HG03064 (cell line): ENCODE data around the gene B4GALNT4.
A peak's percentile ranks its signal among the peaks of the same experiment; 100 is the strongest.
"Not testable (repeated sequence)": the region's sequence is repeated elsewhere in the genome, so short reads cannot be mapped to it uniquely, and the experiment has no call there.

ENCODE experiments used
- ATAC-seq: cut with Tn5 transposase; IDR thresholded peaks from one replicate; pipeline ENCODE4 v1.9.1; 2021; ENCODE audit warnings: low read depth; ENCODE audit not compliant: unreplicated experiment

B4GALNT4 gene

DNA sequence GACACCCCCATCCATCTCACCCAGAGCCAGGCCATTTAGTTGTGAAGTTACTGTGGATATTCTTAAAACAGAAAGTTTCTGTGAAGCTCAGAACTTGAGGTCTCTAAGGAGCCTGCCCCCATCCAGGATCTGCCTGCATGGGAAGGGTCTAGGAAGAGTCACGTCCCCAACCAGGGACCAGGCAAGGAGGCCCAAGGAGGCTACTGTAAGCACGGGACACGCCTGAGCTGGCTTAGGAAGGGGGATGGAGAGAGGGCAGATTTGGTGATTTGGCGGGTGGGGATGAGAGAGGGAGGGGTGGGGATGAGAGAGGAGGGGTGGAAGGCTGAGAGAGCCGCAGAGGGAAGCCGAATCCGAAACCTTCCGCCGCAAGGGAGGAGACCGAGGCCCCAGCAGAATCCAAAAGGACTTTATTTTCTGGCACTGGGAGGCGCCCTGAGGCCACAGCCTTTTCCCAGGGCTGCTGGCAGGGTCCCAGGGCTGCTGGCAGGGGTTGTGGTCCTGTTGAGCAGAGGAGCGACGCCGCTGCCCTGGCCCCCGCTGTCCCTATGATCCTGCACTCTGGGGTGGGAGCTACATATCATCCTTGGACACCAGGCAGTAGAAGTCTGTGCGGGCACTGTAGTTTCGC, 36.1 kb downstream of the B4GALNT4 start:
- no peak for ATAC-seq

- ATAC-seq, result no peak
Measured at GRCh38 chr11:405954-406795, 36.9 kb downstream of the B4GALNT4 start.

GRCh38 chr11:406796-407650, 37.7 kb downstream of the B4GALNT4 start:
- ATAC-seq, result peak; percentile 64

- no peak for ATAC-seq
Measured at GRCh38 chr11:407651-408123, 38.4 kb downstream of the B4GALNT4 start.

DNA sequence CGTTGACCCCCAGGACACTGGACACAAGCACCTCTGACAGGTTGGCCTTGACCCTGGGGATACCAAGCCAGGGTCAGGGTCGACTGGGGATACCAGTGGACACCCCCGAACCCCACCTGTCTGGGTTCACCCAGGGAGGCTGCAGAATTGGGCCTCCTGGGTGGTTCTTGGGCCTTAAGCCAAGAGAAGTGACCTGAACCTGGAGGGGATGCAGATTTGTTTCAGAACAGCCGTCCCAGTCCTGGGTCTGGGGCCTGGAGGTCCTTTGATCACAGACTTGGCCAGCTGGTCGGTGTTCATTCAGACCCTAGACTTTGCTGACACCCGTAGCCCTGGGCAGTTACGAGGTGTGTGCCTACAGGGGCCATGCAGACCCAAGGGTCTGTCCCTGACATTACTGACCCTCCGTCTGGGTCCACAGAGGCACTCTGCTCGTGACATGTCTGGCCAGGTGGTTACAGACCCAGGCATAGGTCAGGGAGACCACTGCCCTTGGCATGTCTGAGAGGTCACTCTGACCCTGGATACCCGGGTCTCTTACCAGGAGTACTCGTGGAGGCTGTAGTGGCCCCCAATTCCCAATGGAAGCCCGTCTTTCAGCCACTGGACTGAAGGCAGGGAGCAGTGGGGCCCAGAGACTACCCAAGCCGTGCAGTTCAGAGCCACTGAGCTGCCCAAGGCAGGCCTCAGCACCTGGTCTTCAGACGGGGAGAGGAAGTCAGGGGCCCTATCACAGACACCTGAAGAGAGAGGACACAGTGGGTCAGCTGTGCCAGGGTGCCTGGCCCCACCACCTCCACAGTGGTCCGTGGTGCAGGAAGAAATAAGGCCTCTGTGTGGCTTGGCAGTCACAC, 39.1 kb downstream of the B4GALNT4 start:
- ATAC-seq, result no peak

DNA sequence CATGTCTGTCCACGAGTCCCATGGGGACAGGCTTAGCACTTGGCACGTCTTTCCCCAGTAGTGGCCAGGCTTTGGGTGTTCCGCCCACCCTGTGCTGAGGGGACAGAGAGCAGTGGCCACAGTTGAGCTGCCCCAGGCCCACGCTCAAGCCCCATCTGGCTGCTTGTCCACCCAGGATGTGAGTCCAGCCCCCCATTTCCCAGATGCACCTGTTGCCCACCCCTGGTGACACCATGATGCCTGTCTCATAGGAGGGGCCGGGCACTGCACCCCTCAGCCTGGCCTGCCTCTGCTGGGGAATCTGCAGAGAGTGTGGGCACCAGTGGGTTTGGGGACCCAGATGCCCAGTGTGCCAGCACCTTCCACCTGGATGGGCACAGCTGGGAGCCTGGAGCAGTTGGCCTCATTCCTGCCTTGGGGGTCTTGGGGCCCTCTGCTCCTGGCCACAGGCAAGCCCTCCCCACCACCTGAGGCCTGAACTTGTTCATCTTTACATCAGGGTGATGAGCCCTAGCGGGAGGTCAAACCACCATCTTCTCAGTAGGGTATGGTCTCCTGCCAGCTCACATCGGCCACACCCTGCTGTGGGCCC, 39.8 kb downstream of the B4GALNT4 start:
- no peak for ATAC-seq

GRCh38 chr11:409600-410483, 40.5 kb downstream of the B4GALNT4 start:
- no peak for ATAC-seq

GRCh38 chr11:410711-411110, 41.4 kb downstream of the B4GALNT4 start:
- not testable (repeated sequence) for ATAC-seq

DNA sequence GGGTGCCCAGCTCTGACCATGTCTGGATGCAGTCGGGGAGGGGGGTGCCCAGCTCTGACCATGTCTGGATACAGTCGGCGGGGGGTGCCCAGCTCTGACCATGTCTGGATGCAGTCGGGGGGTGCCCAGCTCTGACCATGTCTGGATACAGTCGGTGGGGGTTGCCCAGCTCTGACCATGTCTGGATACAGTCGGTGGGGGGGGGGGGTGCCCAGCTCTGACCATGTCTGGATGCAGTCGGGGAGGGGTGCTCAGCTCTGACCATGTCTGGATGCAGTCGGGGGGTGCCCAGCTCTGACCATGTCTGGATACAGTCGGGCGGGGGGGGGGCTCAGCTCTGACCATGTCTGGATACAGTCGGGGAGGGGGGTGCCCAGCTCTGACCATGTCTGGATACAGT, 42.2 kb downstream of the B4GALNT4 start:
- not testable (repeated sequence) for ATAC-seq

DNA sequence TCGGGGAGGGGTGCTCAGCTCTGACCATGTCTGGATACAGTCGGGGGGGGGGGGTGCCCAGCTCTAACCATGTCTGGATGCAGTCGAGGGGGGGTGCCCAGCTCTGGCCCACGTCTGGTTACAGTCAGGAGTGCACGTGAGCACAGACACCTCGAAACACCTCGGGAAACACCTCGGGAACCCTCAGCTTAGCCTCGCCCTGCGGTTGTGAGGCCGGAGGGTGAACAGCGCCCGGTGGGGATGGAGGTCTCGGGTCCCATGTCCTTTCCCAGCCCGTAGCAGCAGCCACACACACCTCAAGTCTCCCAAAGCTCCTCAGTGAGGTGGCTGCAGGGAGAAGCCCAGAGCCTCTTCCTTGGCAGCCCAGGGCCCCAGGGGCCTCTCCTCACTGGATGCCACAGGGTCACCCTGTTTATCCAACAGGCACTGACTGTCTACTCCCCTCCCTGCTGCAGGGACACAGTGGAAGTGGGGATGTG, 43.4 kb downstream of the B4GALNT4 start:
- no peak for ATAC-seq

GRCh38 chr11:413120-414081, 44.1 kb downstream of the B4GALNT4 start:
- ATAC-seq, result no peak

- no peak for ATAC-seq
Measured at GRCh38 chr11:414318-414857, 45.1 kb downstream of the B4GALNT4 start.

DNA sequence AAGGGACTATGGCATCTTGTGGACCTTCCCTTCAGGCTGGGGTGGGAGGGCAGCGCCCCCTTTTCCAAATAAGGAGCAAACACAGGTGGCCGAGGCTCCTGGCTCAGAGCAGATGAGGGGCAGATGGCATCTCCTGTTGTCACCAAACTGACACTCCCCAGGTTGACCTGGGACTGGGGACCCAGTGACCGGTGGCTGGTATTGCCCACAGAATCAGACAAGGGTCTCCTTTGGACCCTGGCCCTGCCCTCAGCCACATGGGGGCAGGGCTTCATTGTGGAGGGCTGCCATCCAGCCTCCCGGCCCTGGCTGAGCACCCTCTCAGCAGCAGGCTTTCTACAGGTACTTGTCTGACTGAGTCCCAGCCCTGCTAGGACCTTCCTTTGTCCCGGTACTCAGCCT, 46.3 kb downstream of the B4GALNT4 start:
- ATAC-seq, result no peak

DNA sequence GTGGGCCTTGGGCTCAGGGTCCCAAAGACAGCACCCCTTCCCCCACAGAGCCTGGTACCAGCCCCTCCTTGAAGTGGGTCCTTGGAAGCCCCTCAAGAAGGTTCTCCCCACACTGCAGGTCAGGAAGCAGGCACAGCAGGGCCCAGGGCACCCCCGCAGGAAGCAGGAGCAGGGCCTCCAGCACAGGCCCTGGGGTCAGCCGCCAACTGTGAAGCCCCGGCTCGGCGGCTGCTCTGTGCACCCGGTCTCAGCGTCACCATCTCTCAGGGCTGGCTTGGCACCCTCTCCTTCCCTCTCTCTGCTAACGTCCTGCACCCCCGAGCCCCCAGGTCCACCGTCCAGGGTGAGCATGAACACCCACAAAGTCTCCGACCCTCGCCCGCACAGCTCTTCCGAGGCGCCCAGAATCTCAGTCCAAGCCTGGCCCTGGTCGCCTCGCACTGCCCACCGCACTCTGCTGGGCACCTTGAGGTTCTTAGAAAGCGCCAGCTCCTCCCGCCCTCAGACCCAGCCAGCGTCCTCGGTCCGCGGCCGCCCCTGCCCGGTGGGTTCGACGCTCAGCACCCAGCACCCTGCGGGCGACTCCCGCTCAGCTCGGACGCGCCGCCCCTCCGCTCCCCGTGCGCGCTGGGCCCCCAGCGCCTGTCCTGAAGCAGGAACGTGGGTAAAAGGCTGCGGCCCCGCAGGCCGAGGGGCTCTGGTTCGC, 46.9 kb downstream of the B4GALNT4 start:
- ATAC-seq, result no peak

GRCh38 chr11:416757-417621, 47.7 kb downstream of the B4GALNT4 start:
- no peak for ATAC-seq
